ENCODE results near the gene PEX5L.

Gene PEX5L

DNA sequence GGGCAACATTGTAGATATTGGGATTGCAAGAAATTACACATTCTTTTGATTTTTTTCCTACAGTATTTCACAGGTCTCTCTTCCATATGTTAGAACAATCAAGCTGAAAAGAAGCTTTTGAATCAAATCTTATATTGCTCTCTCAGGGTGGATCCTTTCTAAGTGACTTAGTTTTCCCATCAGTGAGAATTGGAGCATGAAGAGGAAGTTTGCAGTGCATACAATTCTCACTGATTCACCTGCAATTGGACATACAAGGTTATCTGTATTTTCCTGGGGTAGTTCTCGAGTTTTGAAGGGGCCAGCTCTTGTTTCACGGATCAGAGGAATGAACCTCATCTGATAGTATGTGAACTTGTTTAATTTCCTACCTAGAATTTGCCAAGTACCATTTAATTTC lies 150.8 kb downstream of the PEX5L start:
- DNase-seq = no peak

DNA sequence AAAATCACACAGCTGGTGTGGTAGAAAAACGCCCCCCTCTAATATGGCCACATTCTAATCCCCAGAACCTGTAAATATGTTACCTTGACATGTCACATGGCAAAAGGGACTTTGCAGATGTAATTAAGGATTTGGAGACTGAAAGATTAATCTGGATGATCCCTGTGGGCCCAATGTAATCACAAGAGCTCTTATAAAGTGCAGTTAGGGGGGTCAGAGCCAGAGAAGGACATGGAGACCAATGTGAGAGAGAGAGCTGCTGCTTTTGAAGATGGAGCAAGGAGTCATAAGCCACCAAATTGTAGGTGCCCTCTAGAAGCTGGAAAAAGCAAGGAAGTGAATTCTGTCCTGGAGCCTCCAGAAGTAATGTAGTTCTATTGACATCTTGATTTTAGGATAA lies 152.6 kb downstream of the PEX5L start:
- no peak for DNase-seq

DNA sequence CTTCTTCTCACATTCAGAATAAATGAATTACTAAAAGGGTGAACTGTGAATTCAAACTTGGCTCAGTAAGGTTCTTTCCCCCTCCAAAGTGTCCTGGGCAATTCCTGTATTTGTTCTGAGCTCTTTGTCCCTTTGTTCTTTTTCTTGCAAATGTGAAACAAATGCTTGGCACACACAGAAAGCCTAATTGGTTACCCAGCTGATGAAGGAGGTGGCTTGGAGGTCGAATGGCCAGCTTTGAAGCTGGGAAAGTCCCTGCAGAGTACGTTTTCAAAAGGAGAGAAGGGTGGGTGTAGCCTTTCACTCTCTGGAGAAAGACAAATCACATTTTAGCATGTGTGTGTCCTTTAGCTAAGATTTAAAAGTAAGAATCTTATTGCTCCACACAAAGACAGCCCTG lies 154.4 kb downstream of the PEX5L start:
- no peak for DNase-seq

DNA sequence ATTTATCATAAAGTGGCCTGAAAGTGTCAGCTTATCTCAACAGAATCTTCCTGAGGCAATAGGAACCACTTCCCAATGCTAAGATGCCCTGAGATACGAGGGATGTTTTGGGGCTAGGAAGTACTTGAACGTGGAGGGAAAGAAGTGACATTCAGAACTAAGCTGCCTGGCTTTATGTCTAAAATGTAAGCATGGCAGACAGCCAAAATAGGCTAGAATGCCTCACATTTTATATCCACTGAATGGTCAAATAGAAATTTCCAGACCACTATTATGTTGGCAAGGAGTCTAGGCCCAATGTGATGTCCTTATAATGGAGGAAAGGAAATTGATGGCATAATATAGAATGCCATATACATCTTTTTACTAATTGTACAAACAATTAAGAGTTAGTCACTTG lies 154.9 kb downstream of the PEX5L start:
- no peak for DNase-seq

DNA sequence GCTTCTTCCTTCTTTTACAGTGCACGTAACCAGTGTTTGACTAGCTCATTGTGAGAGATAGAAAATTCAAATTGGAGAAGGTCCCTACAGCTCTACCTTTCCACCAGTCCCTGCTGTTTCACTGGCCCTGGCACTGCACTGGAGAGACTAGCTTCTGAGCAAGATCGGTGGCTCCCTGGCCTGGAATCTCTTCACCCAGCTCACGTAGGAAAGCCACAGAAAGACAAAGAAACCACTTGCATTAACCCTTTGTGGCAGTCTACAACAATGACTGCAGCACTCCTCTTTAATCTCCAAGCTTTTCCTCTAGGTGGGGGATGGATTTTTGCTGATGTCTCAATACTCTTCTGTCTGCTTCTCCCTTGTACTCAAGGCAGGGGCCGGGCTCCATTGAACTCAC lies 155.9 kb downstream of the PEX5L start:
- no peak for DNase-seq

DNA sequence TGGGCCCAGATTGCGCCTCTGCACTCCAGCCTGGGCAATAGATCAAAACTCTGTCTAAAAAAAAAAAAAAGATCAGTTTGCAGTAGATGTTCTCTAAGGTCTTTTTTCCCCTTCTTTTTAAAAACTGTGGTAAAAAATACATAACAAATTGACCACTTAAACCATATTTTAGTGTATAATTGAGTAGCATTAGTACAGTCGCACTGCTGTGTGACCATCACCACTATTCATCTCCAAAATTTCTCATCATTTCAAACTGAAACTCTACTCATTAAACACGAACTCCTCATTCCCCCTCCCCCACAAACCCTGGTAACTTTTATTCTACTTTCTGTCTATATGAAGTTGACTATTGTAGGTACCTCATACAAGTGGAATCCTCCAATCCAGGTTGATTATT lies 160.3 kb downstream of the PEX5L start:
- DNase-seq = no peak

DNA sequence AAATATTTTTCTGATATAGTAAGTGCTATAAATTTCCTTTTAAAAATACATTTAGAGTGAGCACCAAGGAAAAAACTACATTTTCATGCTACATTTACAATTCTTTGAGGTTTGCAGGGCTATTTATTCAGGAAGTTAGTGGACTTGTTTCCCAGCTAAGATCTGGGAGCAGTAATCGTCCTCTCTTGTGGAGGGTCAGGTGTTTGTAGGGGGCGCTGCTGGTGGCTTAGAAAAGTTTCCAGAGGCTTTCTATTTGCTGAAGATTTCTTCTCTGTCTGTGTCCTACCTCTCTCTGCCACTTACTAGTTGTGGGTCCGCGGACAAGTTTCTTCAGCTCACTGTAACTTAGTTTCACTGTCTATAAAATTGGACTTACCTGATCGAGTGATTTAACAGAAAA lies 163.9 kb downstream of the PEX5L start:
- DNase-seq = no peak

DNA sequence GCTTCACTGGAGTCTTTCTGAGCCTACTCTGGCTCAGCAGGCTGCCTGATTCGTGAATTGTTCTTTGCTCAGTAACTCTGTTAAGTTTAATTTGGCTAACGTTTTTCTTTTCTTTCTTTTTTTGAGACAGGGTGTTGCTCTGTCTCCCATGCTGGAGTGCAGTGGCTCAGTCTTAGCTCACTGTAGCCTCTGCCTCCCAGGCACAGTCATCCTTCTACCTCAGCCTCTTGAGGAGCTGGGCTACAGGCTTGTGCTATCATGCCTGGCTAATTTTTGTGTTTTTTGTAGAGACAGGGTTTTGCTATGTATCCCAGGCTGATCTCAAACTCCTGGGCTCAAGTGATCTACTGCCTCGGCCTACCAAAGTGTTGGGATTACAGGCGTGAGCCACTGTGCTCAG lies 165.0 kb downstream of the PEX5L start:
- no peak for DNase-seq

DNA sequence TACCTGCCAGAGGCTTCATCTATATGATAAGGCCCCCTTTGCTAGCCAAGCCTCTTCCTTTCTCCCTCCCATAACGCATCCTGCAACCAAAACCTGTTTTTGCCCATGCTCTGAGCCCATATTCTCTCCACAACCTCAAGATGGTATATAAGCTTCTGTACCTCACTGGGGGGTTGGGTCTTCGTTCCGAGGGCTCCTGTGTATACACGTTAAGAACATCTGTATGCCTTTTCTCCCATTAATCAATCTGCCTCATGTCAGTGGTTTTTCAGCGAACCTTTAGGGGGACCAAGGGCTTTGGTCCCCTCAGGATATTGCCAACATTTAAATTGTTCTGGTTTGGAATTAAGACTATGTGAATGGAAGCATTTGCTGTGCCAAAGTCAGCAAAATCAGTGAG lies 168.0 kb downstream of the PEX5L start:
- DNase-seq = no peak

DNA sequence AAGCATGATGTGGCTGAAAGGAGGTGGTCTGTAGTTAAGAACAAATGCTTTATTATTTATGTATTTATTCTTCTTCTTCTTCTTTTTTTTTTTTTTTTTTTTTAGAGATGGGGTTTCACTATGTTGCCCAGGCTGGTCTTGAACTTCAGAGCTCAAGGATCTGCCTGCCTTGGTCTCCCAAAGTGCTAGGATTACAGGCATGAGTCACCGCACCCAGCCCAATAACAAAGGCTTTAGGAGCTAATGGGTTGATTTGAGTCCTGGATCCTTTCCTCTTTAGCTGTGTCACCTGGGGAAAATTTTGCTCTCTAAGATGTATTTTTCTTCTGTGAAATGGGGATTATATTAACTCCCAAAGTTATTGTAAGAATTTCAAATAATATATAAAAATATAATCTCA lies 168.8 kb downstream of the PEX5L start:
- no peak for DNase-seq

DNA sequence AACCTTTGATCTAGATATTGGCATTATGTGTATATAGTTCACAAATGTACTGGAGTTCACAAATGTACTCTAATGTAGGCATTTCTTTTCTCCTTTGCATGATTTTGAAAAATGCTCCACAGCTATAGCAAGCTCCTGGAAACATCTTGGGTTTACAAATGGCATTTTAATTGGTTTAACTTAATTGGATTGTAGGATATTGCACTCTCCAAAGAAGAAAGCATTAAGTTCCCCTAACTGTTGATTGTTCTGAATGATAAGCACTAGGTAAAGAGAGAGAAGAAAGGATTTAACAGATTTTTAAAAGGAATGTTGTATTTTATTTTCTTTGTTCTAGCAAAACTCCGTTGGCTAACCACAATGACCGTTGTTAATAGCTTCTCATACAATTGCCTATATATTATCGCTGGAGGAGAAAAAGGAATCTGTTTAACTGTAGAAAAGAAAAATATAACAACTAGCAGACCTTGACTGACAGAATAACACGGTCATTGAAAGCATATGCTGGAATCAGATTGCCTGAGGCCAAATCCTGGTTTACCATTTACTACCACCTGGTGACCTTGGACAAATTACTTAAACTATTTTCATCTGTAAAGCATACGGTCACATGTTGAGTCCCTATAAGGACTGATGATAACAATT lies 170.8 kb downstream of the PEX5L start:
- no peak for DNase-seq

DNA sequence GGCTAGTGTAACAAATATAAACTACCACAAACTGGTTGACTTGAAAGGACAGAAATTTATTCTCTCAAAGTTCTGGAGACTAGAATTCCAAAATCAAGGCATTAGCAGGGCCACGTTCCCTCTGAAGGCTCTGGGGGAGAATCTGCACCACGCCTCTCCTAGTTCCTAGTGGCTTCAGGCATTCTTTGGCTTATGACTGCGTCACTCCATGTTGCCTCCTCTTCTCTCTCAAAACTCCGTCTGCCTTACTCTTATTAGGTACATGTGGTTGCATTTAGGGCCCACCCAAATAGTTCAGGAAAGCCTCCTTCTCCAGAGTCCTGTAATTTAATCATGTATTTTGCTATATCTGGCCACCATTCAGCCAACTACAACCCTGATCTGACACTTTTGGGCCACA lies 174.8 kb downstream of the PEX5L start:
- no peak for DNase-seq

DNA sequence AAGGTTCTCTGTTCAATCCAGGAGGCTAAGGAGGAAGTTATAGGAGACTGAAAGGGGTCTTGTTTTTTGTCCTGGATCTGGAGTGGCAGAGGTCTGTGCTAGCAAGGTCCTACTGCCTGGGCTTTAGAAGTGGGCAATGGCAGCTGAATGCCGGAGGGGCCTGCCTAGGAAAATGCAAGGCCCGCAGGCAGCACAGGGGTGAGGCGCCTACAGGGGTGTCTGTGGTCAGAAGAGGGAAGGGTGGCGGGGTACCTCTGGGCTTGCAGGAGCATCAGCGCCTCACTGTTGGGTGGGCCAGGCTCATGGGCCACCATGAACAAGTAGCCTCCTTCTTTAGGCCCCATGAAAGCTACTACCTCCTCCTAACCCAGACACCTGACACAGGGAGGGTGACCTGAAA lies 175.4 kb downstream of the PEX5L start:
- no peak for DNase-seq

DNA sequence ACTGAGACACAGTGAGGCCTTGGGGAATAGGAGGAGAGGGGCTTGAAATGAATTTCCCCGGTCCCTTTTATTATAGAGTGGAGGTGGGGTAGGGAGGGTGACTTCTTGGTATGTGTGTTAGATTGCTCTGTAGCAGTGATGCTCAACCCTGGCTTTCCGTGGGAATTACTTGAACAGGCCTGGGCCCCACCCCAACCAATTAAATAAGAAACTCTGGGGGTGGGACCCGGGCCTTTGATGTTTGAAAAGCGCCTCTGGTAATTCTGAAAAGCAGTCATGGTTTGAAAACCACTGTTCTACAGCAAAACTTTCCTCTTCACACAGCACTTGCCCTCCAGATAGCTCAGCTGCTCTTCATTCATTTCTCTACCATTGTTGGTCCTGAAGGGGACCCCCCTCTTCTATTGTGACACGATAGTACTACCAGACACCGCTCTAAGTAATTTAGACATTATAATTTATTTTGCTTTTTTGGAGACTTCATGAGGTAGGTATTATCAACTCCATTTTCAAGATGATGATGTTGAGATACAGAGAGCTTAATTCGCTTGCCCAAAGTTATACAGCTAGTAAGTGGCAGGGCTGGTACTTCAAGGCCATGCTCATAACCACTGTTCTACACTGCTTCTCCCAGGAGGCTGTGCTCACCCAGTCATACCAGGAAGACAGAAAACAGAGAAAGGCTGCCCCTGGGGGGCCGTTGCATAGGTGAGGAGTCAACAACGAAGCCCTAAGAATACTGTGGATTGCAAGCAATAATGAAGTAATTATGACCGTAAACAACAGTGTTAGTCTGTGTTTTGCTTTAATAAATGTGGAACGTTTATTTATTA lies 176.2 kb downstream of the PEX5L start:
- DNase-seq = no peak

DNA sequence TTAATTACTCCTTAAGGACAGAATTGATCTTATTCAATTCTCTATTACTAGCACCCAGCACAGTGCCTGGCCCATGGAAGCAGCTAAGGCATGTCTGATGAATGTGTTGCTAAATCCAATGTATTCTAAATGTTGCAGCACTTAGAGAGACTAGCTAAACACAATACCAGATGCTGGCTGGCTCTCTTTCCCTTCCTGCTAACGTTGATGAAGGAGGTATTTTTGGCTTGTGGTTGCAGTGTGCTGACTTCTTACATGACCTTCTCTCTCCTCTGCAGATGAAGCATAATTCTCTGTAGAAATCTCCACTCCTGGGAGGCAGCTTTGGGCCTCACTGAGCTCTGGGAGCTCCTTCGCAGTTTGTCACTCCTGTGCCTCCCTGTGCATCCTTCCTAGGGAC lies 183.6 kb downstream of the PEX5L start:
- DNase-seq = no peak

DNA sequence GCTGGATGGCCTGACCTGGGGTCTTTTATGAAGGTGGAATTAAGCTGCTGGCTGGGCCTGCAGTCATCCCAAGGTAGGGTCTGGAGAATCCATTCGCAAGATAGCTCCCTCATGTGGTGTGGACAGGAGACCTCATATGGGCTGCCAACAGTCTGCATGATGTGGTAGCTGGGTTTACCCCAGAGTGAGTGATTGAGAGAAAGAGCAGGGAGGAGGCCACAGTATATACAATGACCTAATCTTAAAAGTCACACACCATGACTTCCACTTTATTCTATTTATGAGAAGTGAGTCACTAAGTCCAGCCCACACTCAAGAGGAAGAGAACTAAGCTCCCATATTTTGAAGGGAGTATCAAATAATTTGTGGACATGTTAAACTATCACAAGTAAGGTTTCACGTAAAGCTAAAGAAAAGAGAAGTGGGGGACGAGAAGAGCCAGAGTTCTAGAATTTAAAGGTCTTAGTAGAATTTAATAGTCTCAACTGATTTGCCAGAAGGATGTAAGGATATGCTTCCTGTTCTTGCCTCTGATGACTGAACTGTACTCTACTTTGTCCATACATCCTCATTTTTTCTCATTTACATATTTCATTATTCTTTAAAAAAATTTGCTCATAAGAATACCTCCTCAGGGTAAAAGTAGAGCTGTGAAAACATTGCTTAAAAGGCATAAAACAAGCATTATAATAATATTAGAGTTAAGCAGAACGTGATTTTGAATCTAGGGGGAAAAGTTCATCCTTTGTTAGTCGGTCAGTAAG lies 184.4 kb downstream of the PEX5L start:
- no peak for DNase-seq

DNA sequence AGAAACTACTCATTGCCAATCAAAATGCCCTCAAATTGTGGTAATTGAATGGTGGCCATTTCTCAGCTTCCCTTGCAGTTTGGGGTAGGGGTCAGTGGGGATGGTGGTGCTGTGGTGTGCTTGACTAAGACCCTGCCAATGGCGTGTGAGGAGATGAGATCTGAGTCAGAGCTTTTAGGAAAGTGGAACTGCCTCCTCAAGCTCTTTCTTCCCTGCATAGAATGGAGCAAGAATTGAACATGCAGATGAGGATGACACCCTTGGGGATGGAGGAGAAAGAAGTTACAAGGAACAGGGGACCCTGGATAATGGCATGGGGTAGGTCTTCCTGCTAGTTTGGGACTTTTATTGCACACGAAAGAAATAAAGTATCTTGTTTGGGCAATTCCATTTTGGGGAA lies 188.0 kb downstream of the PEX5L start:
- DNase-seq = no peak

DNA sequence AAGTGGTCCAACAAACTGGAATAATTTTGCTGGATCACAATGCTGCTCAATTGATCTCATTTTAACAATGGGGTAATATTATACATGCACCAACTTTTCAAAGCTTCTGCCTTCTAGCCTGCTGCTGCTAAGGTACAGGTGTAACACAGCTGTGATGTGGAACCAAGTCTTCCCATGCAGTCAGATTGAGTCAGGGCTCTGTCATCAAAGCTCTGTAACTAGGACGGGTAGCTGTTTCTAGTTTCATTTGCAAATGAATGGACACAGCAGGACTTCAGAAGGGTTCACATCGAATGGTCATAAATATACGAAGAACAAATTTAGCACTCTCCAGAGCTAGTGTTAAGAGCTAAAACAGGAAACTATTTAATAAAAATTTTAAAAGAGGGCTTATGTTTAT lies 194.7 kb downstream of the PEX5L start:
- no peak for DNase-seq

DNA sequence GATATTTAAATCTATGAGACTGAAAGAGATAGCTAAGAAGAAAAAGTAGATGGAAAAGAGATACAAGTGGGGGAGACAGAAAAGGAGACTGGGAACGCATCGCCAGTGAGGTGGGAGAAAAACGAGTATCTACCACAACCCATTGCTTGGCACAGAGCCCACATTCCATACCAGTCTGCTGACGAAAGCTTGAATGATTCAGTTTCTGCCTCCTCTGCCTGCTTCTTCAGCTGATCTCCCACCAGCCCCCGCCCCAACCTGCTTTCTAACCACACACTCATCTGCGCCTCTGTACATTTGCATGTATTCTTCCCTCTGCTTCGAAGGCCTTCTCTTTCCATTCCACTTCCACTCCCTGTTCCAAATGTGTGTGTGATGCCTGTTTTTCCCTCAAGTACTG lies 195.8 kb downstream of the PEX5L start:
- DNase-seq = no peak

DNA sequence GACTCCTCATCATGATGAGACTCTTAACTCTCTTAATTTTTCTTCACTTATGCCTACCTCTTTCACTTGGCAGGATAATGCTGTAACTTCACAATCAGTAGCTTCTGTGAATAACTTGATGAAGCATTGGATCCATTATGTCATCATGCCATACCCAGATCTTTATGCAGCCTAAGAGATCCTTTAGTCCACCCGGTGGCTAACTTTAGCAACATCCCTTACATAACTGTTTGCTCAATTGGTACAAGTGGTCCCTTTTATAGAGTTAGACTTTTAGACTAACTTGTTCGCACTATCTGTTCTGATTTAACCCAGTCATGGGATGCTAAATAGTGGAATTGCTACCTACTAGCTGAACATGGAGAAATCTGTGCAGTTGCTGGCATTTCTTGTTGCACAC lies 199.4 kb downstream of the PEX5L start:
- no peak for DNase-seq

DNA sequence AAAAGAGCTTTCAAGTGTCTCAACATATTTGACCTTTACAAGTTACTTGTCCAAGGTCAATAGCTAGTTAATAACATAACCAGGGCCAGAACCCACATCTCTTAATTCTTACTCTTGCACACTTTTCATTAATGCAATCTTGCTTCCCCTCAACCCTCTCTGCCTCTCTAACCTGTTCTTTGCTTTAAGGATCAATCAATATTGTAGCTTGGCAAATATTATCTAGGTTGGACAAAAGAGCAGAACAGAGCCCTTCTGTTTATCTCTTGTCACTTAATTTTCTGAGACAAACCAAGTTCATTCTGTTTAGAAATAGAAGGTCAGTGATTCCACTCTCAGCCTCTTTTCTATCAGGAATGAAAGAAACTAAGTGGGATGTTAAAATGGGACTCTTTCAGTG lies 203.4 kb downstream of the PEX5L start:
- DNase-seq = no peak

DNA sequence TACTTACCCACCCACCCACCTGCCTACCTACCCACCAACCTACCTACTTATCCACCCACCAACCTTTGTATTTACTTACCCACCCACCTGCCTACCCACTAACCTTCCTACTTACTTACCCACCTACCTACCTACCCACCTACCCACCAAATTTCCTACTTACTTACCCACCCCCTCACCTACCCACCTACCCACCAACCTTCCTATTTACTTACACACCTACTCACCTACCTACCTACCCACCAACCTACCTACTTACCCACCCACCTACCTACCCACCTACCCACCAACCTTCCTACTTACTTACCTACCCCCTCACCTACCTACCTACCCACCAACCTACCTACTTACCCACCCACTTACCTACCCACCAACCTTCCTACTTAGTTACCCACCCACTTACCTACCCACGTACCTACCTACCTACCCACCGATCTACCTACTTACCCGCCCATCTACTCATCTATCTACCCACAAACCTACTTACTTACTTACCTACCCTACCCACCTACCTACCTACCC lies 204.3 kb downstream of the PEX5L start:
- no peak for DNase-seq

DNA sequence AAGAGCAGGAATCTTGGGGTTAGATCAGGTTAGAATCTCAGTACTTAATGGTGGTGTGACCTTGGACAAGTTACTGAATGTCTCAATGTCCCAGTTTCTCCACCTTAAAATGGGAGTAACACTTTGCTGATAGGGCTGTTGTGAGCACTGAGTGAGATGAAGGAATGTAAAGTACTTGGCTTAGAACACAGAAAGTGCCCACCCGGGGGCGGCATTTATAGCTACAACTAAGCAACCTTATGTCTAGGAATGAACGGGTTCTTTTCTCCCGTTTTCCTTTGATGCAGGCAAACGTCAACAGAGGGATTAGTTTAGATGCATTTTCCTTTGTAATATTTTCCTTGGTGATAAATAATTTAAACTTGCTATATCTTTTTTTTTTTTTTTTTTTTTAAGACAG lies 207.3 kb downstream of the PEX5L start:
- DNase-seq = no peak

DNA sequence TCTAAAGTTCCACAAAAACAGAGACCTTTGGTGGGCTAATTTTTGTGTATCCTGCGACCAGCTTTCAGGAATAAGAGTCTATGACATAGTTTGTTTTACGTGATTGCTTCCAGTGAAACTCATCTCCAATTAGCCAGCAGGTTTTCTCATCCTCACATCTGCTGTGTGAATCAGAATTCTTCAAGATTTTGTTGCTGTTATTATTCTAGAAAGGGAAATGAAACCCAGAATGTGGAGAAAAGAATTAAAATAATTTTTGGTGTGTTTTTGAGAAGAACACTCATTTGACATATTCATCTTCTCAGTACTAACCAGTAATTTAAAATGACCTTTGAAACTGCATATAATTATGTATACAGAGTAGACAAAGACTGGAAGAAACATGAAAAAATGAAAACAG lies 208.0 kb downstream of the PEX5L start:
- no peak for DNase-seq
